HG03432 (cell line): Measurements from ENCODE around the gene COBL.

Experiments used
- ATAC-seq: cut with Tn5 transposase; IDR thresholded peaks from one replicate; pipeline ENCODE4 v1.9.1; 2021; ENCODE audit warnings: mild to moderate bottlenecking, moderate library complexity; ENCODE audit not compliant: unreplicated experiment

The COBL gene

DNA sequence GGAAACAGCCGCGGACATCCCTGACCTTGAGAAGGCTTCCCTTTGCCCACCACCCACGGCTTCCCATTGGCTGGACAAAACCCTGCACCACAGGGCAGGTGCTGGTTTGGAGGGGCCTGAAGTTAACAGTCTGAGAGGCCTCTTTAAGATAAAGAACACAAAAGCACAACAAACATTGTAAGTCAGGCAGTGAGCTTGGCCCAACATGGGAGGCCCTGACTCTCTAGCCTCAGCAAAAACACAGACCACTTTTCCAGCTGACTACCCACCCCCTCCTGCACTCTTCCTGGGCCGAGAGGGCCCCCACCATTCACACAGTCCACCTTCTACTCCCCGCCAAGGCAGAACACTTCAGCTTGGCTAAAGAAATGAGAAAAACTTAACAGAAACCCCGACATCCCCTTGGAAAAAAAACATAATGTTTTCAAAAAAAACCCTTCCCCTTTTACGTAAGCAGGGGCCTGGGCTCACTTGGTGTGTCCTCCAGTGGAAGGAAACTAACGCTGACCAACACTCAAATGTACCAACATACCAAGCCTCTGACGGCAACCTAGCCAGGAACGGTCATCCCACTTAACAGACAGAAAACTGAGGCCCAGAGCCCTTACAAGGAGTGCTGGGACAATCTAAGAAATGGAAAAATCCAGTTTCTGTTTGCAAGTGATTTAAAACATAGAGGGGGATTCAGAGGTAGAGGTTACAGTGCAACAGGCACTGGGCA is 80.9 kb downstream of the COBL start:
- no peak for ATAC-seq

DNA sequence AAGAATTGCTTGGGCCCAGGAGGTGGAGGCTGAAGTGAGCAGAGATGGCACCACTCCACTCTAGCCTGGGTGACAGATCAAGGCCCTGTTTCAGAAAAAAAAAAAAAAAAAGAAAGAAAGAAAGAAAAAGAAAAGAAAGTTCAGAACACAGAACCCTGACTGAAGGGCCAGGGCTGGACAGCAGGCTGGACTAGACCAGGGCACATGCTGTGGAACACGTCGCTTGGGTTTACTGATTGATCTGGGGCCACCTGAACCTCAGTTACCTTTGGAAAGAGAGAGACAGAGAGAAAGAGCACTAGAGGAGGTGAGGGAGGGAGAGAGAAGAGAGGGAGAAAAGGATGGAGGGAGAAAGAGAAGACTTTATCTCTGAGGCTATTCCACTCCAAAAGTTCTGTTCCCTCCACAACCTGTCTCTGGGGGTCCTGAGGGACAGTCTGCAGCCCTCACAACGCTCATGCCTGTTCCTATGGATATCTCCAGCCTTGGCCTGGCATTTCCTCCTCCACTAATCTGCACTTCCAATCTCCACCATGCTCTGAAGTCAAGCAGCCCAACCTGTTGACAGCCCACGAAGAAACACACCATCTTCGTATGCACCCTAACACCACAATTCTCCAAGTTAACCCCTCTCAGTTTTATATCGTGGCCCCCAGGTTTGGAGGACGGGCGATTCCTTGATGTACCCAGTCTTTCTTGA is 81.8 kb downstream of the COBL start:
- no peak for ATAC-seq

DNA sequence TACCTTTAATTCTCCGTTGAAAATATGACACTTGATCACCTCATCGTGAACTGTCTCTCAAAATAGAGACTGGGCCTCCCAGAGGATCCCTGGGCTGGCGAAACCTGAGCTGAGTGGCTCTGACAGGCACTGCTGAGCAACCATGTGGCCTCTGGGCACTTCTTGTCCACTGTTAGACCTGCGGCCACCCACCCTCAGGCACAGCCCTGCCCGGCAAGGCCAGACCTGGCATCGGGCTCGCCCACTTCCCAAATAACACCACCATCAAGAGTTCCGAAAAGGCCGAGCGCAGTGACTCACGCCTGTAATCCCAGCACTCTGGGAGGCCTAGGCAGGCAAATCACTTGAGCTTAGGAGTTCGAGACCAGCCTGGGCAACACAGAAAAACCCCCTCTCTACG is 82.5 kb downstream of the COBL start:
- no peak for ATAC-seq

DNA sequence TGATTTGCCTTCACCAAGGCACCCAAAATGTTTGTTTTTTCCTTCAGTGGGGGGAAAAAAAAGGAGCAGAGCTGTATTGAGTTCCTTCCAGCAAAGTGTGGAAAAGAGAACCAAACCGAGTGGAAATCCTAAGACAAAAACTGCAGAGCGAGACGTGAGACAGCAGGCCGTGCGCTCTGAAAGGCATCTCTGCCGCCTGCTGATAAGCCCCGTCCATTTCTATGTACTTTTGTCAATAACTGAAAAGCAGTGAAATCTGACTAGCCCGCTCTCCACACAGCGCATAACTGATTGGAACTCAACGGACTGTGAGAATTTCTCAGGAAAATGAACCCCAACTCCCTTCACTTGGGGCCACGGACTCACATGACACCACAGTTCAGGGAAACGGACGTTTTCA is 83.2 kb downstream of the COBL start:
- ATAC-seq: no peak

DNA sequence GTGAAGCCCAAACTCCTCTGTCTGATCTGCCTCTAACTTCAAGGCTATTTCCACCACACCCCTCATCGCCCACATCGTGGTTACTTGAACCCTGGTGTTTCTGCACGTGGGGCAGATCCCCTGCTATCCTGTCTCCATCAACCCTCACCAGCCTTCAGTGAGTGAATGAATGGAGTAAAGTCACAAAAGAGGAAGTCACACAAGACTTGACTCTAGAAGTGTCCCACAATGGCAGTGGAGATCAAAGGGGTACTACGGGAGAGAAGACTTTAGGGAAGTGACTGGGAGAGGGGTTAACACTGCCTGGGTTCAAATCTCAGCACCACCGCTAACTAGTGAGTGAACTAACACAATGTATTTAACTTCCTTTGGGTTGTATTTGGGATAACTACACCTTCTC is 85.9 kb downstream of the COBL start:
- ATAC-seq: no peak

DNA sequence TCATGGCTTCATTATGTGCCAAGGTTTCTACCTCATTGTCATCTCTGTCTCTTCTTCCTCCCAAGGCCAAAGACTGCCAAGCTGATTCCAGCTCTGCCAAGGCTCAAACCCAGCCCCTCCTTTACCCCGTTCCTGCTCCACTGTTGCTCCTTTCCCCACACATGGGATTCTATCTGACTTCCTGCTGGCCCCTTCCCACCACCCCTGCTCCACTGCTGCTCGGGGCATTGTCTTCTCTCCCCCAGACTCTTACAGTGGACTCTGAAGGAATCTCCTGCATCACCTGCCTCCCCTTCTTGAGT is 86.3 kb downstream of the COBL start:
- ATAC-seq: no peak

DNA sequence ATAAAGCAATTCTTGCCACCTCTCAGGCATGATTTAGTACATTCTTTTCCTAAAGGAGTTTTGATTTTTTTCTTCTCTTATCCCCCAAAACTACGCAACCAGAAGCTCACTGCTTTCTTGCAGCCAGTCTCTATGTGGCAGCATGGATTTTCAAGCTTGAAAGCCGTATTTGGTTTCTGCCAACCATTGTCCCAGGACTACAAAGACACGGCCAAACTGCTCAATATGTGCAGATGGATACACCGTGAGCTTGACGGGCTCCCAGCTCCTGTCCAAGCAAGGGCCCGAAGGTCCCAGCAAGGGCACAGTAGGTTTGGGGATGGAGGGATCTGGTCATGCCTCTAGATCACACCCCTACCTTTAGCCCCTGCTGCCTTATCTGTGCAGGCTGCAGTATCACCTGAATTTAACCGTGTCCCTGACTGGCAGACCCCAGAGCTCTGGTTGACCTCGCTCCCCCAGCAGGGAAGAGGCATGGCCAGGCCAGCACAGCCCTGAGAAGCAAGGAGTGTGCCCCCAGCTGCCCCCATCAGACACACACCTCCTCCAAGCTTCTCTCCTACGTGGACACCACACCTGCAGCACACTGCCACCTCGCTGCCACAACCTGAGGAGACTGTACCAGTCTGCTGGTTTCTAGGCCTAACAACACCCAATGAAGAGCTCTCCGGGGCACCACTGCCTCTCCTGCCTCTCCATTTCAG is 86.8 kb downstream of the COBL start:
- no peak for ATAC-seq

DNA sequence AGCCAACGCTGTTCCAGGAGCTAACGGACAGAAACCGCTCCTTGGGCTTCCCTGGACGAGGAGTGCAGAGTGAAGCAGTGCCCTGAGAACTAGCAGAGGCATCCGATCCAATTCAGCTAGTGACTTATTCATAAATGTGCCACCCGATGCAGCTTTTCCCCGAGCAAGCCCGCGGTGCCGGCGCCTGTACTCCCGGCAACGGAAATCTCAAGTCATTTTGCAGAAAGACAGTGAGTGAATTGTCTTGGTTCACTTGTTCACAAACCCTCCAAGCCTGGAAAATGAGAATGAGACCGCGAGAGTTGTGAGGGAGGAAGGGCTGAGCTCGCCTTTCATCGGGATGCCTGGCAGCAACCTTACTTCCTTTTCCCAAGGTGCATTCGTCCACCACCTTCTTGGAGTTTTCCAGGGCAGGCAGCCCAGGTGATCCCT is 87.5 kb downstream of the COBL start:
- ATAC-seq: no peak

DNA sequence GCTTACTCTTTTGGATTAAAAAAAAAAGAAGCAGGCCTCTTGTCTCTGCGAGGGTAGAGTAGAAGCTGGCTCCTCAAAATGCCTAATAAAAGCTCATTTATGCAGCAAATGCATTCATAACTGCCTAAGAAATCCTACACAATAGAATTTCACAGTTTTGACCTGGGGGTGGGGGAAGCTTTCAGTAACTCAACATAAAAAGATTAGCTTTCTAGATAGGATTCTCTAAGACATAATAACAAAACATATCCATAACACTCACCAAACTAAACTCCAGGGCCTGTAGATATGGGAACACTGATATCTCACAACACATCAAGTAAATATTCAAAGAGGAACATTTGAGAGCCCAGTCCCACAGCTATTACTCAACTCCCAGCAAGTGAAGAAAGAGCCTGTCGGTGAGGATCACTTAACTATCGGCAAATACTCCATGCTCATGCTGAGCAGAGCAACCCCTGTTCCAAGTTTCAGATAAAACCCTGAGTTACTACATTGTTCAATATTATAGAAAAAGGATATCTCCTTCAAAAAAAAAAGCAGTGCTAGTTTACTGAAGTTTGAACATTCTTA is 88.1 kb downstream of the COBL start:
- ATAC-seq: no peak

DNA sequence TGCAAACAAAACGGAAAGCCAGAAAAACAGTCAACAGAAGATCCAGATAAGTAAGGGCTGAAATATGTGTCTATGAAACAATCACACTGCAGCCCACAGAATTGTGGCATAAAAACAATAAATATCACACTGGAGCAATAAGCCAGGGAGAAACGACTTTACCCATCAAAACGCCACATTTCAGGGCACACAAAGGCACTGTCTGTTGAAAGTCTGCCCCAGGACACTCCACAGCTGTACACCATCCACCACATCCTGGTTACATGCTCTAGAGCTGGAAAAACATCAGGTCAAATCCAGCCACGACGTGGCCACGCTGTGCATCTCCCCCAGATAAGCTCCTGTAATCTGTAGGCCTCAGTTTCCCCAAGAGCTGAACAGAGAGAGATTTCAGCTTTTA is 88.7 kb downstream of the COBL start:
- no peak for ATAC-seq

DNA sequence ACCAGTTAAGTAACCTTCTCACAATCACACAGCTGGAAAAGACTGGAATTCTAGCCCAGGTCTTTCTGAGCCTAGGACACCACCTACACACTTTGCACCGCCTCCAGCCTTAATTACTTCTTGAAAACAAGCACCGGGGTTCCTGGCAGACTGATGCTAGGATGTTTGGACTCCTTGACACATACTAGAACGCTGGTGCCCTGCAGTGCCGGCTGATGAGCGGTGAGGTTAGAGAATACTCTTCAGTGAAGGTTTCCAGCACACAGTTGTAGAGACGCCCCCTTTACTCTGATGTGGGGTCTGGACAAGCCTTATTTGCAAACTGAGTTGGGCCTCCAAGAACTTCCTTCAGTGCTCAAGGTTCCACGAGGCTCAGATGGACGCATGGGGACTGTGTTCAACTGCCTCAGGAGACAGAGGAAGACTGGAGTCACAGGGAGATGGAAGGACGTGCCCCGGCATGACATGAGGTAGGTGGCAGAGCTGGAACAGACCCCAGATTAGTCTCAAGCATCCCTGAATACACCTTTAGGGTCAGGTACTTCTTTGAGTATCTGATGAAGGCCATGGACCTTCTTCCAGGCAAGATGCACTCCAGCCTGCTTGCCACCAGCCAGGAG is 89.6 kb downstream of the COBL start:
- no peak for ATAC-seq

DNA sequence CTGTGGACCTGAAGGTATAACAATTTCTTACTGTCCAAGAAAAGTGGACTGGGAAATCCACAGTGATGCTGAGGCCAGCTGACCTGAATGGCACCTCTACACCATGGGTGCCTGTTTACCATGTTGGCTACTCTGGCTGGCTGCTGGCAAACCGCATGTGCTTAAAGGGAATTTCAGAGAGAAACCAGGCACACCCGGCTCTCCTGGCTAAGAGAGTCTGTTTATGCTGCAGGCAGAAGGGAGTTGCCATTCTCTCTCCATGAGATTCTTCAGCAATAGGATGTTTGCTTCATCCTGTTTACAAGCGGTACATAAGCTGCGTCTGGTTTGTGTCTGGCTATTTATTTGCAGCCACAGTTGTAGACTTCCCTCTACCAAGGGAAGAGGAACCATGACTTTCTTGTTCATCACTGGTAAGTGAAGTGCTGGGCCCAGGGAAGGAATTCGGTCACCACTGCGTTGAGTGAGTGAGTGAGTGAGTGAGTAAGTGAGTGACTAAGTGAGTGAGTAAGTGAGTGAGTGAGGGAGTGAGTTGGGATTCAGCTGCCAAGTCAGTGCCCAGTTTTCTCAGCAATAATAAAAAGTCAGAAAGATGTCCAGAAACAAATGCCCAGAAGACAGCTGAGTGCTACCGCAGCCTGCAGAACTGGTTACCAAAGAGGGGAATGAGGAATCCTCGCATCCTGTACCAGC is 90.4 kb downstream of the COBL start:
- ATAC-seq: no peak

DNA sequence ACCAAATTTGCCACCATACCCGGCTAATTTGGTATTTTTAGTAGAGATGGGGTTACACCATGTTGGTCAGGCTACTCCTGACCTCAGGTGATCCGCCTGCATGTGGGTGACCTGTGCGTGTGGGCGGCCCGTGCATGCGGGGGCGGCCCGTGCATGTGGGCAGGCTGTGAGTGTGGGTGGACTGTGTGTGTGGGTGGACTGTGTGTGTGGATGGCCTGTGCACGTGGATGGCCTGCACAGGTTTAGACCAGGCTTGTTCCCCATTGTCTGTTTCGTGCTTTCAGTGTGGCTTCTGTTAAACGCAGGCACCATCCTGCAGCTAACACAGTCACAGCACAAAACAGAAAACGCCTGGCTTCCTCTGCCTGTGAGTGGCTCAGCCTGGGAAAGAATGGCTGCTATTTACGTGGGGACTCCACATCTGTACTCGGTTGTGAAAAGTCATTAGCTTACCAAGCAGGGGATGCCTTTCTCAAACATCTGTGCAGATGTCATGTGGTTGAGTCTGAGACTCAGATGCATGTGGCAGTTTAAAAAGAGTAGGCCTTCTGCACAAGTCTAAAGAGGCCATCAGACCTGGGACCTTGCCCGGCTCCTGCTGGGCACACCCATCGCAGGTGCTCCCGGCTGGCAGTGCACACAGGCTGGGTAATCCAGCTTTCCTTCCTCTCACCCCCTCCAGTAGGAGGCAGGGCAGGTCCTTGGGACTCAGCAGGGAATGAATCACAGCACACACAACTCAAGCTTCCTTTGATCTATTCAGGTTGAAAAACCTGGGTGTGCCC is 91.6 kb downstream of the COBL start:
- ATAC-seq: no peak

DNA sequence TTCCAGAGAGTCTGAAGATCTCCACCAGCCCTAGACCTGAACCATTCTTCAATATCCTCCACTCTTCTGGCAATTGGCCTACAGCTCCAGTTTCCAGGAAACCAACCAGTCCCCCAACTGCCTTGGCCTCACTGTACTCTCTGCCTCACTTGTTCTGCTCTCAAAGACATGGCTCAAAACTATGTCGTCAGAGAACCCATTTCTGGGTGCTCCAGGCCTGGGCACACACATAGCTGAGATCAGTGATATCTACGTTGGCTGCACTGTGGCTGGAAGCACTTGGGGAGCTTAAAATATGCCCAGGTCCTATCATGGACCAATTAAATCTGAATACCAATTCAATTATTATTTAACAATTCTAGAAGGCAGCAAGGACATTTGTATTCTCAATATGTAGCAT is 93.1 kb downstream of the COBL start:
- ATAC-seq: no peak

DNA sequence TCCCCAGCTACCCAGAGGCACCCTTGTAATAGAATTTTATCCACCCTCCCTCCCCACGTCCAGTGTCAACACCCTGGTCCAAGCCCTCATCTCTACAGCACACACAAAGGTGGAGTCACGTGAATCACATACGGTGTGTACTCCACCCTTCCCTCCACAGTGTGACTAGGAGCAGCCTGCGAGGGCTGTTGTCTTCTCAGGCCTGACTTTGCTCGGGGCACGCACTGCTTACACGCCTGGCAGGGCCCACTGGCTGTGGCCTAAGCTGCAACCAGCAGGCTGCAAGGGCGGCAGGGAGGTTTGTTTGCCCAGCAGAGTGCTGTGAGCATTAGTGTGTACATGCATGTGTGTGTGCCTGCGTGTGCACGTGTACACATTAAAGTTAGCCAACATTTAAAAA is 93.7 kb downstream of the COBL start:
- no peak for ATAC-seq

DNA sequence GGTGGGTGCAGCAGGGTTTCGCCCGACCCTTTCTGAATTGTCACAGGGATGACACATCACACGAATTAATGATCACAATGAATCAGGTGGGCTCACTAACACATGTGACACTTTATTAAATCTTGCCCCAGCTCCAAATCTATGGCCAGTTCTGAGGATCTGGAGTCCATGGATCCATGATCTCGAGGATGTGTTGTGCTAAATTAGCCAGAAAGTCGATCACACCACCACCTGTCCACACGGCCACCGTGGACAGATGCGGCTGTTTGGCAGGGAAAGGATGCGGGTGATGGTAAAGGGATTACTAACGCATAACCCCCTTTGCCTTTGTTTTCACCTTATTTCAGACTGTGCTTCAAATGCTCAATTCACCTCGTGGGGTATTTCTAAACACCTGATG is 96.4 kb downstream of the COBL start:
- ATAC-seq: no peak

DNA sequence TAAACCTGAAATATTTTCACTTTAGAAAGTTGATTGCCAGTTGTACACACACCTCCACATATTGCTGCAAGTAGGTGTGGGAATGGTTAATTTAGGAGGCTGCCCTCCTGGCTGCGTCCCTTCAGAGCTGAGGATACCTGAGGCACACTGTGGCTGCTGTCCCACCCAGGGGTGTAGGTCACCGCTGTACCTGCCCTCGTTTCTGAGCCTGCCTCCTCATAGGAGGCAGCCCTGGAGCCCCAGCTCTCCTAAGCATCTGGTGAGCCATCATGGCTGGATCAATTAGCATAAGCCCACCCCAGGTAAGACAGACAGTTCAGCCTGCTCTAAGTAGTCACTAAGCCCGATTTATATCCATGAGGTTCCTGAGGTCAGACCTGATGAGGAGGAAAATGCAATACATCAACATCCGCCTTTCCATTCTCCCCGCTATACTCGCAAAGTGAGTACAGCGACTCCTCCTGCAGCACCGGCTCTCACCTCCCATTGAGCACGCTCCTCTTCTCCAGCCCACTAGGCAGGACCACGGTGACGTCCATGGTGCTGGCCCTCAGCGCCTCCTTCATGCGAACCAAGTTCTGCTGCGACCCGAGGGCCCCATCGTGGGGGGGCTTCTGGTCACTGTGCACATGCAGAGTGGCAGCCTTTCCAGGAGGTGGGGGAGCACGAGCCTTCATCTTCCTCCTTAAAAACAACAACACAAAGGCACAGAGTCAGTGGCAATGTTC is 97.2 kb downstream of the COBL start:
- no peak for ATAC-seq

DNA sequence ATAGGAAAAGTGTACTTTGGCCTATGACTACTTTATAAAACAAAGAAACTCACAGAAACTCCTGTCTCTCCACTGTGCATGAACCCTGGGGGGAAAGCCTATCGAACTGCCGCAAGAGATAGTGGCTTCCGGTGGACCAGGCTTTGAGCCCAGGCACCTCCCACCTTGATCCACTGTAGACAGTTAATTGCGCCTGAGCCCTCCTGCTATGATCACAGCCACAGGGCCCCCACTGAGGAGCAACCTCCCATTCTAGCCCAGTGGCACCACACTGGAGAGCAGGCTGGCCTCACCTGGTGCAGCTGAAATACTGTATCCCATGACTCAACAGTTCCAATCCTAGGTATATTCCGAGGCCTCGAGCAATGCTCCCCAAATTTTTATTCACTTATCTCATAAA is 98.8 kb downstream of the COBL start:
- no peak for ATAC-seq

DNA sequence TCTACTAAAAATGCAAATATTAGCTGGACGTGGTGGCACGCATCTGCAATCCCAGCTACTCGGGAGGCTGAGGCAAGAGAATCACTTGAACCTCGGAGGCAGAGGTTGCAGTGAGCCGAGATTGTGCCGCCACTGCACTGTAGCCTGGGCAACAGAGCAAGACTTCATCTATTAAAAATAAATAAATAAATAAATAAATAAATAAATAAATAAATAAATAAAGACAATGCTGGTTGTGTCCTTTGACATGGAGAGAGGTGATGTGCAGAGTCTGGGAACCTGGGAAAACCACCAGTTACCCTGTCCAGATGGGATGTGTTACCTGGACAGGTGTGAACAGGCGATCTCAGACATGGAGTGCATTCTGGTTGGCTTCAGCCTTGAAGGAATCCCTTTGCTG is 102.5 kb downstream of the COBL start:
- ATAC-seq: no peak

DNA sequence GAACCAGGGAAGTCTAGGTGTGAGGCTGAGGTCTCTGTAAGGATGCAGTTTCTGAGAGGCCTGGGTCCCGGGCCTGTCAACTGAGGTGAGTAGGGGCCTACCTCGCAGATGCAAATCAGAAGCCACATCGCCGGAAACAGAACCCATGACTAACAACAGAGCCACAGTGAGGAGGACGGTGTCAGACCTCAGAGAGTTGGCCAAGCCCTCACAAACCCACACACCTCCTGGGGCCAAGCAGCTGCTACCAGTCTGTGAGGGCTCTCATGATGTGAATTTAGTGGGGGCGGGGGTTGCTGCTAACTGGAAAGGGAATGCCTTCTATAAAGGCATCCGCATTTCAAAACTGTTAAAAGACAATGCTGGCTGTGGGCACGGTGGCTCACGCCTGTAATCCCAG is 103.0 kb downstream of the COBL start:
- ATAC-seq: no peak
